GM20431 (cell line): Measurements from ENCODE around the gene CYP8B1.

Source experiments
- in situ Hi-C: fragments of 300-500 bp; cut with MseI, MboI; formaldehyde crosslinking; loops from one replicate; pipeline ENCODE4 v1.15.0; 2020; ENCODE audit warnings: low sequenced_read_pairs; ENCODE audit not compliant: unreplicated experiment

The CYP8B1 gene

DNA sequence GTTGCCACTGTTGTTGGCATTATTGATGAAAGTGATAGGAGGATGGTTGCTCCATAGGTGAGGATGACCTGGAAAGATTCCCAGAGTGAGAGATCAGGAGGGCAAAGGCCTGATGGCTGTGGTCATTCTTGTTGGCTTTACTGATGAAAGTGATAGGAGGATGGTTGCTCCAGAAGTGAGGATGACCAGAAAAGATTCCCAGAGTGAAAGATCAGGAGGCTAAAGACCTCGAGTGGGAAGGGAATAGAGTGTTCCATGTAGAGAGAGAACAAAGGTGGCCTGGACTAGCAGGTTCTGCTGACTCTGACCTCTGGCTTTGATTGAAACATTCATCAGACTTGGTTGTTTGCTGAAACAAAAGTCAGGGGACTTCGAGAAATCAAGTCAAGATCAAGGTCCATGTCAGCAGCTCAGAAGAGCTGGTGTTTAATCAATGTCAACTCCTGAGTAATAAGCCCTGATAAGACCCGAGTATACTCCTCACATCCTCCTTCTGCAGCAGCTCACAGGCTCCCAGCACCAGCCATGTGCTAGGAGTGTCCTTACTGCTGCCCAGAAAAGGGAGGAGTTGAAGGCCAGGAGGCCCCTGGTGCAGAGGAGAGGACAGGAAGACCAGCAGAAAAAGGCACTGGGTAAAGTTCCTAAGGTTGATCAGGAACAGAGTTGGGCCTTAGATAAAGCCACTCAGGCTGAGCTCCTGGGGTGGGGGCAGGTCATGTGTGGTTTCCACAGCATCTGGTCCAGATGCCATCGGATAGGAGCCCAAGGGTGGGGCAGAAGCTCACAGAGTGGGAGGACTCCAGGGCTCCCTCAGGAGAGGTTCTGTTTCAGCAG lies 19.9 kb downstream of the CYP8B1 start:
- in situ Hi-C loops: no loop called here

- in situ Hi-C loops: no loop called here
These were observed 20.5 kb downstream of the CYP8B1 start for GRCh38 chr3:42855219-42855546.

DNA sequence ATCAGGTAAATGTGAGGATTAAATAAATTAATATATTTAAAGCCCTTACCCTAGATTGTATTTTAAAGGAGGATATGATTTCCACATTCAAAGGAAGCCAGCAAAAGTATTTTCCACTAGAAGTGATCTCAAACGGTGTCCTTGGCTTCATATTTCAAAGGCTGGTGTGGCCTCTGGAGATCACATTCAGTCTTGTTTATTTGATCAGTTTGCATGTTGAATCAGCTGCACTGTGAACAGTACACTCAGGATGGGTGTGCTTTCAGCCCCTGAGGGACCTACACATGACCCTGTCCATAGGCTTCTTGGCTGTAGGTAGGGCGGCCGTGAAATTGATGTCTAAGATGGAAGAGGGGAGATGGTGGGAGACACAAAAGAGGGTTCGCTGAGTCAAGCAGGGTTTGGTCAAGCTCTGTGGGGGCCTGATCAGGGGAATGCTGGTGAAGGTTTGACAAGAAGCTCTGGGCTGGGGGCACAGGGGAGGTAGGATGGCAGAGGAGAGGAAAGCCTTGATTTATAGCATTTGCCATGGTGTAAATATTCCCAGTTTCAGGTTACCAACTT lies 21.9 kb downstream of the CYP8B1 start:
- in situ Hi-C loops: no loop called here

- in situ Hi-C loops: no loop called here
These were observed 22.6 kb downstream of the CYP8B1 start for GRCh38 chr3:42853056-42853455.

- in situ Hi-C loops: no loop called here
These were observed 23.2 kb downstream of the CYP8B1 start for GRCh38 chr3:42852441-42852840.

GRCh38 chr3:42851228-42851834 lies 24.3 kb downstream of the CYP8B1 start:
- in situ Hi-C loops: no loop called here

- in situ Hi-C loops: no loop called here
These were observed 25.4 kb downstream of the CYP8B1 start for GRCh38 chr3:42850263-42850662.

DNA sequence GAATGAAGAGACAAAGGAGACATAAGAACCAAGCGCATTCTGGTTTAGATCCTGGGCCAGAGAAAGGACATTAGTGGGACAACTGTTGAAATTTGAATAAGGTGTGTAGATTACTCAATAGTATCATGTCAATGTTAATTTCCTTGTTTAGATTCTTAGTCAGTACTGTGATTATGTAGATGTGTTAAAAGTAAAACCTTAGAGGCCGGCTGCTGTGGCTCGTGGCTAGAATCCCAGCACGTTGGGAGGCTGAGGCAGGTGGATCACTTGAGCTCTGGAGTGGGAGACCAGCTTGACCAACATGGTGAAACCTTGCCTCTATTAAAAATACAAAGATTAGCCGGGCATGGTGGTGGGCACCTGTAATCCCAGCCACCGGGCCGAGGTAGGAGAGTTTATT lies 26.7 kb downstream of the CYP8B1 start:
- in situ Hi-C loops: no loop called here

DNA sequence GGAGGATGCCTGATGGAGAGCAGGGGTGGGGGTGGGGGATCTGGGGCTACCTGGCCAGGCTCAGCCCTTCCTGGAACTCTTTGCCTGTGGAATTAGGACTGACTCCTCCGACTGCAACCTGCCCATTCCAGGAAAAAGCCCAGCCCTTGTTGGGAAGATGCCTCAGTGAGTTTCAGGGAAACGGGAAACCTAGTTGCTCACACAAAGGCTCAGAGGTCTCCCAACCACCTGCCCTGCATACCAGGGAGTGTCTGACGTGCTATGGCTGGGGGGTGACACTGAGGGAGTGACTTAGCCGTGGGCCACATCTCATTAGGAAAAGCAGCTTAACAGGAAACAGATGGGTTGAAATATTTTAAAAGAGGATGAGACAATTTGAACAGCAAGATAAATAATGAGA lies 27.9 kb downstream of the CYP8B1 start:
- in situ Hi-C loops: no loop called here

GRCh38 chr3:42846685-42847522 lies 28.8 kb downstream of the CYP8B1 start:
- in situ Hi-C loops: no loop called here

- in situ Hi-C loops: no loop called here
These were observed 30.9 kb downstream of the CYP8B1 start for GRCh38 chr3:42844815-42845214.

DNA sequence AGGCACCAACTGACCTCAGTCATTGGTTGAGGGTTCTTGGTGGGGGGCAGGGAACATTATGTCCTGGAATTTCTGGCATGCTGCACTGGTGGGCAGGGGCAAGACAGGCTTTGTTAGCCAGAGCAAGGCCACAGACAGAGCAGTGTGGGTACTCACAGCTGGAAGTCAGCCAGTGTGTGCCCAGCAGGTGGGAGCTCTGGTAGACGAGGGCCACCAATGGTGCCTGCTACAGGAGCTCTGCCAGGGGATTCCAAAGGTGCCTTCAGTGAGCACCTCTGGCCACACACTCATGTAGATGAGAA lies 31.3 kb downstream of the CYP8B1 start:
- in situ Hi-C loops: no loop called here

DNA sequence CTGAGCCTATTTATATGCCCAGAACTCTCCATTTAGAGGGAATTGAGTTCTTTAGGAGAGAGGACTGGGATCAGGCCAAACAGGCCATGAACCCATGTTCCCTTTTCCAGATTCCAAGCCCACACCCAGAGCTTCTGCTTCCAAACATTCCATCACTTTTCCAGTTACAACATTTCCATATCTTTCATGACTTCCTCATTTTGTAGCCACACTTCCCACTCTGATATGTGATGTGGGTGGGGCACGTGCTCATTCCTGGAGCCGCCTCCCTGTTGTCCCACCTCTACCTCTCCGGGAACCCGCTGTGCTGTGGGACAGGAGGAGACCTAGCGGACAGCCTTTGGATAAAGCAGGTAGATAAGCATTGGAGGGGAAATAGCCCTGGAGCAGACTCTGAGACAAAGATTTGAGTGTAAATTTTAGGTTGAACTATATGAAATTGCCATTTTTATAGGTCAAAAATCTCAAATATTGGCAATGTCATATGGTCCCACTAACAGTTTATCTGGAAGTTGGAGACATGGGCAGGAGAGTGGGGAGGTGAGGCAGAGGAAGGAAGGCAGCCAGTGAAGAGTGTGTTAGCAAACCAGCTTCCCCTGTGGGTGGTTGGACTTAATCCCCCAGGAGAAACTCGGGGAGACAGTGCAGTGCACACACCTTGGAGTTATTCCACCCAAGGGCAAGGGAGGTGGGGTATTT lies 31.8 kb downstream of the CYP8B1 start:
- in situ Hi-C loops: no loop called here

- in situ Hi-C loops: no loop called here
These were observed 34.3 kb downstream of the CYP8B1 start for GRCh38 chr3:42841332-42841731.

- in situ Hi-C loops: no loop called here
These were observed 36.1 kb downstream of the CYP8B1 start for GRCh38 chr3:42839616-42840015.

GRCh38 chr3:42838571-42838970 lies 37.1 kb downstream of the CYP8B1 start:
- in situ Hi-C loops: no loop called here

DNA sequence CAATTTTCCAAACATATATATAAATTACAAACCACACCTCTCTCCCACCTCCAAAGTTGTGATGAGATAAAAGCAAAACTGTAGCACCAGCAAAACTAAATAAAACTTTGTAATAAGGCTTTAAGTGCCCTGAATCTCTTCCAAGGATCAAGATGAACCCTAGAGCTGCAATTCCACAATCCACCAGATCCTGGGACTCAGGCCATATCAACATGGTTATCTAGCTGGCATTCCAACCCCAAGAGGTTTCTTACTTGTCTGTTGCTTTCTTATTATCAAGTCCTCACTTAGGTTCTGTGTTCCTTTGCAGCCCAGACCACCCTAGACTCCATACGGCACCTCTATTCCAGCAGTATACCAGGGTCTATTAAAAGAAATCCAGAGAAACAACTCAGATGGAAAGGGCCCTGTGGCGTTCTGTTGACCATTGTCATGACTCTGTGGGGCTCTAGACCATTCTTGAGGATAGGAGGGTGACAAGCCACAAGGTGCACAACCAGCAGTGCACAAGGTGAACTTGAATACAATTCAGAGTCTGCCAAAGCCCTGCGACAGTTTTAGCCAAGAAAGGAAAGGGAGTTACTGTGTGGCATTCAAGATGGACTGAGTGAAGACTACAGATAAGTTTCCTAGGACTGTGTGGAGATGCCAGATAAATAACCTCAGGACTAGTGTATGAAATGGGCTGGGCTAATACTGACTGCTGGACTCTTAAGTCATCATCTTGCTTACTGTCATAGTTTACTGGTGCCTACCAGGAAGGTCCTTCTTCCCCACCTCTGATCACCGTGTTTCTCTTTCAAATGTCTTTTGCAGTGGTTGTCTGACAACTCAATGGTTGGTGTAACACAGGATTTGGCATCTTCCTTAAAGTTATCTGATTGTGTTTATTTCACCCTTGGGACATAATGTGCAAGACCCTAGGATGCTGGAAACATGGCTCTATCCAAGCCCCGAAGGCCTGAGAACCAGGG lies 39.2 kb downstream of the CYP8B1 start:
- in situ Hi-C loops: no loop called here

DNA sequence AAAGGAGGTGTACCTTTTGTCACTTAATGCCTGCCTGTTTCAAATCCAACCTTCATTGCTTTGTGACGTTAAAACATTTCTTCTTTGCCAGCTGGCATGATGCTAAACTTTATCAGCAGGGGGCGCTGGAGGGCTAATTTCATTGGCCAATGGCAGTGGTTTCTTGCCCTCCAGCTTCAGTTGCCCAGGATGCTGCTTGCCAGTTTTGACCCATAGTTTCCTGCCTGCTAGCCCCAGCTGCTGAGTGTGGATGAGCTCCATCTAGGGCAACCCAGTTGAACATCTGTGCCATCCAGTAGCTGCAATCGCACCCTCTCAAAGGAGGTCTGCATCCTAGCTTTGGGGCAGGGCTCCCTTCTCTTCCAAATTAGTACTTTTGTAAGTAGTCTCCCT lies 44.4 kb downstream of the CYP8B1 start:
- in situ Hi-C loops: no loop called here
